ENCODE measurements around the gene OXSR1. TPM values are rescaled to one million over a fixed set of nuclear protein-coding genes. Genes with fewer than 3 reads are reported as not detected.
A peak's percentile ranks its signal among the peaks of the same experiment; 100 is the strongest.

The OXSR1 gene
- total RNA-seq = 22.9 TPM
- long read RNA-seq, full-length matches to known transcripts = 17 of 31 reads
- long read RNA-seq, partial matches to known transcripts = 8 of 31 reads
- long read RNA-seq, other reads (novel, unspliced or antisense) = 6 of 31 reads

DNA sequence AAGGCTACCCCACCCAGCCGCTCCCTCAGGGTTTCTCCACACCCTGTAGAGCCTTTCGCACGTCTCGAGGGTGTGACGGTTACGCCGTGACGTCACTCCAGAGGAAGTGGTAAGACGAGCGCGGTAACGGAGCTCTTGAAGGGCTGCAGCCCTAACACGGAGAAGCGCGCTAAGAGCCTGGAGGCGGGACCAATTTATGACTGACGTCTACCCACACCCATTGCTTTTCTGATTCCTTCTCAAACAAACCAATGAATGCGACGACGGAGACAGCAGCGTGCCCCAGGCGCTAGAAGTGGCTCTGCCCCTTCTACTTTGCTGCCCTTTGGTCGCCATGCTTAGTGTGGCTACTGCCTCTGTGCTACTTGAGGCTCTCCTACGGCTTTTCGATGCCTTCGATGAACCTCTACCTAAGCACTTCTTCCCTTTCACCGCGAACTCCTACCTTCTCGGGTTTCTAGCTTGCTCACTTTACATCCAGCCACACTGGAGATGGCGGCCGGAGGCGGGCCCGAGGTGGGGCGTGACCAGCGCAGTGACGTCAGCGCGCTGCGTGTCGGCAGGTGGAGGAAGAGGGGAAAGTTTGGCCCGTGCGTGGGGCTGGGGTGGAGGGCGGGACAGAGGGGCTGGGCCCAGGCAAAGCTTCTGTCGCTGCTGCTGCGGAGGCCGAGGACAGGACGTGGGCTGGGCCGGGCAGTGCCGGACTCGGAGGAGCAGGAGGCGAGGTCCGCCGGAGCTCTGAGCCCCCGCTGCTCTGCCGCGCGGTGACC lies at the start of gene OXSR1:
Gene OXSR1, plus strand, starts transcription at position 586 of the 770 bp plus-strand sequence. CDS start 340 bp downstream, outside the sequence.
- intact Hi-C loops (cut with micrococcal nuclease) = no loop called here
- H3K36me3 ChIP-seq = no peaks in the 10 kb centered on the region
- no peaks in the 10 kb centered on the region for H3K27me3 ChIP-seq (ENCODE audit: low read depth)
- peak within 1 kb of the TSS; percentile 95 for H3K27ac ChIP-seq (replicated peaks)
- peak; percentile 99 for DNase-seq
- H3K4me3 ChIP-seq = peak within 1 kb of the TSS; percentile 100
- no peaks in the 10 kb centered on the region for H3K9me3 ChIP-seq (replicated peaks)
- TF ChIP-seq, protein P1, sequence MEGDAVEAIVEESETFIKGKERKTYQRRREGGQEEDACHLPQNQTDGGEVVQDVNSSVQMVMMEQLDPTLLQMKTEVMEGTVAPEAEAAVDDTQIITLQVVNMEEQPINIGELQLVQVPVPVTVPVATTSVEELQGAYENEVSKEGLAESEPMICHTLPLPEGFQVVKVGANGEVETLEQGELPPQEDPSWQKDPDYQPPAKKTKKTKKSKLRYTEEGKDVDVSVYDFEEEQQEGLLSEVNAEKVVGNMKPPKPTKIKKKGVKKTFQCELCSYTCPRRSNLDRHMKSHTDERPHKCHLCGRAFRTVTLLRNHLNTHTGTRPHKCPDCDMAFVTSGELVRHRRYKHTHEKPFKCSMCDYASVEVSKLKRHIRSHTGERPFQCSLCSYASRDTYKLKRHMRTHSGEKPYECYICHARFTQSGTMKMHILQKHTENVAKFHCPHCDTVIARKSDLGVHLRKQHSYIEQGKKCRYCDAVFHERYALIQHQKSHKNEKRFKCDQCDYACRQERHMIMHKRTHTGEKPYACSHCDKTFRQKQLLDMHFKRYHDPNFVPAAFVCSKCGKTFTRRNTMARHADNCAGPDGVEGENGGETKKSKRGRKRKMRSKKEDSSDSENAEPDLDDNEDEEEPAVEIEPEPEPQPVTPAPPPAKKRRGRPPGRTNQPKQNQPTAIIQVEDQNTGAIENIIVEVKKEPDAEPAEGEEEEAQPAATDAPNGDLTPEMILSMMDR (IDR thresholded peaks at IDR 0.05; ENCODE audit: borderline replicate concordance) = no peak
- H3K4me1 ChIP-seq = peaks cover 46% of the 10 kb centered on the region

- H3K9me3 ChIP-seq (replicated peaks) = no peaks in the 10 kb centered on the region
- TF ChIP-seq, protein P1 (IDR thresholded peaks at IDR 0.05; ENCODE audit: borderline replicate concordance) = no peak
- H3K27ac ChIP-seq (replicated peaks) = no peak overlapping the region
- H3K36me3 ChIP-seq = peaks cover 10% of the 10 kb centered on the region
- intact Hi-C loops (cut with micrococcal nuclease) = no loop called here
- DNase-seq = no peak
- no peaks in the 10 kb centered on the region for H3K27me3 ChIP-seq (ENCODE audit: low read depth)
- peaks cover 11% of the 10 kb centered on the region for H3K4me1 ChIP-seq
- no peak overlapping the region for H3K4me3 ChIP-seq
Measured at GRCh38 chr3:38115645-38116427, 49.5 kb upstream of the OXSR1 start.

- Histone ChIP-seq H3K4me3 (no peak overlapping the region), H3K9me3 (replicated peaks) (no peaks in the 10 kb centered on the region), H3K27ac (replicated peaks) (no peak overlapping the region), H3K36me3 (peaks cover 18% of the 10 kb centered on the region), H3K27me3 (ENCODE audit: low read depth) (no peaks in the 10 kb centered on the region), H3K4me1 (peaks cover 11% of the 10 kb centered on the region)
- TF ChIP-seq, protein P1 (IDR thresholded peaks at IDR 0.05; ENCODE audit: borderline replicate concordance) = no peak
- intact Hi-C loops (cut with micrococcal nuclease) = no loop called here
- no peak for DNase-seq
Measured at GRCh38 chr3:38116471-38117162, 48.7 kb upstream of the OXSR1 start.

- TF ChIP-seq, protein P1 (IDR thresholded peaks at IDR 0.05; ENCODE audit: borderline replicate concordance) = no peak
- Histone ChIP-seq H3K9me3 (replicated peaks) (no peaks in the 10 kb centered on the region), H3K4me3 (no peak overlapping the region), H3K4me1 (peaks cover 11% of the 10 kb centered on the region), H3K36me3 (peaks cover 24% of the 10 kb centered on the region), H3K27ac (replicated peaks) (peak overlapping the region; percentile 21), H3K27me3 (ENCODE audit: low read depth) (no peaks in the 10 kb centered on the region)
- DNase-seq = peak; percentile 53
- intact Hi-C loops (cut with micrococcal nuclease) = no loop called here
Measured at GRCh38 chr3:38117163-38117716, 48.1 kb upstream of the OXSR1 start.
